GM23248 (cell line): ENCODE data around the gene LYPD8. TPM values are rescaled to one million over a fixed set of nuclear protein-coding genes. Genes with fewer than 3 reads are reported as not detected.

Source experiments
- DNase-seq: peaks from one replicate; pipeline ENCODE4 v3.0.0-alpha.2; 2015
- H2AFZ ChIP-seq: fragments of 200-600 bp; sonication (generic); 2 replicates; pipeline ENCODE4 v1.6.1; 2016; ENCODE audit warnings: antibody characterized with exemption
- H3F3A ChIP-seq: fragments of 200-600 bp; sonication (generic); 2 replicates; pipeline ENCODE4 v1.6.1; 2016; ENCODE audit warnings: mild to moderate bottlenecking, antibody characterized with exemption, mixed run types; ENCODE audit not compliant: insufficient read depth
- H3K27ac ChIP-seq: fragments of 200-600 bp; sonication (generic); 2 replicates; pipeline ENCODE4 v1.5.1; 2016; ENCODE audit warnings: mild to moderate bottlenecking
- H3K27me3 ChIP-seq: fragments of 200-600 bp; sonication (generic); replicated peaks from 2 replicates; pipeline ENCODE4 v1.6.1; 2016; ENCODE audit warnings: mild to moderate bottlenecking; ENCODE audit not compliant: insufficient read depth
- H3K36me3 ChIP-seq: fragments of 200-600 bp; sonication (generic); 2 replicates; pipeline ENCODE4 v1.6.1; 2016; ENCODE audit warnings: low read depth, mild to moderate bottlenecking
- H3K4me1 ChIP-seq: fragments of 200-600 bp; sonication (generic); 2 replicates; pipeline ENCODE4 v1.6.1; 2016; ENCODE audit warnings: mild to moderate bottlenecking; ENCODE audit not compliant: insufficient read depth
- H3K4me2 ChIP-seq: fragments of 200-600 bp; sonication (generic); one replicate; pipeline ENCODE4 v1.6.1; 2016; ENCODE audit warnings: mild to moderate bottlenecking; ENCODE audit not compliant: unreplicated experiment
- H3K4me3 ChIP-seq: fragments of 200-600 bp; sonication (generic); 2 replicates; pipeline ENCODE4 v1.5.1; 2016; ENCODE audit warnings: mild to moderate bottlenecking
- H3K79me2 ChIP-seq: fragments of 200-600 bp; sonication (generic); 2 replicates; pipeline ENCODE4 v1.6.1; 2016; ENCODE audit warnings: mild to moderate bottlenecking; ENCODE audit not compliant: insufficient read depth
- H3K9ac ChIP-seq: fragments of 200-600 bp; sonication (generic); 2 replicates; pipeline ENCODE4 v1.6.1; 2016; ENCODE audit warnings: mild to moderate bottlenecking
- H3K9me2 ChIP-seq: fragments of 200-600 bp; sonication (generic); 2 replicates; pipeline ENCODE4 v1.6.1; 2016; ENCODE audit warnings: mixed run types, mild to moderate bottlenecking, moderate library complexity; ENCODE audit not compliant: insufficient read depth
- H3K9me3 ChIP-seq: fragments of 200-600 bp; sonication (generic); one replicate; pipeline ENCODE4 v1.6.1; 2017; ENCODE audit warnings: low read depth
- H4K20me1 ChIP-seq: fragments of 200-600 bp; sonication (generic); 2 replicates; pipeline ENCODE4 v1.6.0; 2016; ENCODE audit not compliant: insufficient read depth
- EZH2 ChIP-seq: fragments of 200-600 bp; sonication (generic); IDR thresholded peaks from 2 replicates; pipeline ENCODE4 v1.6.1; 2018; ENCODE audit warnings: antibody characterized with exemption, mild to moderate bottlenecking; ENCODE audit not compliant: insufficient read depth, poor library complexity, severe bottlenecking
- EZH2phosphoT487 ChIP-seq: fragments of 200-600 bp; sonication (generic); IDR thresholded peaks from 2 replicates; pipeline ENCODE4 v1.6.1; 2018; ENCODE audit warnings: antibody characterized with exemption, moderate library complexity, mild to moderate bottlenecking, low read depth; ENCODE audit not compliant: insufficient read depth
- WGBS, 2 experiments: methylation state at CpG; one replicate each; pipeline ENCODE4 v1.1.6; 2015 to 2017; ENCODE audit warnings: low lambda C conversion rate in 2 of 2, low coverage in 1 of 2; ENCODE audit errors: missing lambda C conversion rate in 2 of 2; 5-methylcytosine and 5-hydroxymethylcytosine counted together
- in situ Hi-C: fragments of 300-500 bp; cut with MboI; formaldehyde crosslinking; loops from 2 replicates; pipeline ENCODE4 v1.15.0; 2020
- polyA plus RNA-seq: library from polyadenylated mRNA; unstranded; fragments of >200 nt; fragmentation: Nextera tagmentation; extraction: Ambion mirVana; gene quantifications from 2 replicates; pipeline ENCODE4 v1.2.1, GENCODE V29; 2016
- total RNA-seq: library from RNA; depleted of rRNA; stranded (reverse); fragments of >200 nt; shearing (Covaris generic); gene quantifications from 2 replicates; pipeline ENCODE4 v1.2.3, GENCODE V29; 2014

LYPD8 gene
- total and polyA plus RNA-seq, 2 experiments from 2014 or later = not detected

- Histone ChIP-seq H4K20me1 (no peaks in the 10 kb centered on the region), H3F3A (no peaks in the 10 kb centered on the region), H3K4me3 (no peak overlapping the region), H3K9me2 (no peaks in the 10 kb centered on the region), H3K27me3 (no peaks in the 10 kb centered on the region), H3K36me3 (no peaks in the 10 kb centered on the region), H3K4me2 (no peak overlapping the region), H3K9ac (no peak overlapping the region), H3K79me2 (no peaks in the 10 kb centered on the region), H3K27ac (no peak overlapping the region), H3K9me3 (no peaks in the 10 kb centered on the region), H2AFZ (no peak overlapping the region), H3K4me1 (no peaks in the 10 kb centered on the region)
- in situ Hi-C loops = no loop called here
- no peak for TF ChIP-seq EZH2
- no peak for TF ChIP-seq EZH2phosphoT487
- no peak for DNase-seq
These were observed 21.4 kb upstream of the LYPD8 start for GRCh38 chr1:248776991-248777390.

GRCh38 chr1:248775441-248775840 lies 19.9 kb upstream of the LYPD8 start:
- in situ Hi-C loops = no loop called here
- Histone ChIP-seq H3K4me3 (no peak overlapping the region), H3F3A (no peaks in the 10 kb centered on the region), H3K4me2 (no peak overlapping the region), H3K79me2 (no peaks in the 10 kb centered on the region), H3K9me3 (no peaks in the 10 kb centered on the region), H3K27ac (no peak overlapping the region), H3K27me3 (no peaks in the 10 kb centered on the region), H4K20me1 (no peaks in the 10 kb centered on the region), H3K36me3 (no peaks in the 10 kb centered on the region), H3K4me1 (no peaks in the 10 kb centered on the region), H2AFZ (no peak overlapping the region), H3K9ac (no peak overlapping the region), H3K9me2 (no peaks in the 10 kb centered on the region)
- TF ChIP-seq EZH2phosphoT487 = no peak
- no peak for TF ChIP-seq EZH2
- 33 to 38% methylated on average over 4 of the region's 4 CpGs for WGBS, 2 experiments
- DNase-seq = no peak

GRCh38 chr1:248759644-248760043 lies 4.1 kb upstream of the LYPD8 start:
- 3 to 7% methylated on average over 3 of the region's 3 CpGs for WGBS, 2 experiments
- H3K9me2 ChIP-seq = no peaks in the 10 kb centered on the region
- no peak overlapping the region for H2AFZ ChIP-seq
- H3K9ac ChIP-seq = no peak overlapping the region
- H3K27me3 ChIP-seq = no peaks in the 10 kb centered on the region
- H3K27ac ChIP-seq = no peak overlapping the region
- H4K20me1 ChIP-seq = no peaks in the 10 kb centered on the region
- in situ Hi-C loops = no loop called here
- DNase-seq = no peak
- no peaks in the 10 kb centered on the region for H3F3A ChIP-seq
- H3K36me3 ChIP-seq = no peaks in the 10 kb centered on the region
- no peak for TF ChIP-seq EZH2phosphoT487
- no peak for TF ChIP-seq EZH2
- no peak overlapping the region for H3K4me2 ChIP-seq
- no peak overlapping the region for H3K4me3 ChIP-seq
- H3K79me2 ChIP-seq = no peaks in the 10 kb centered on the region
- no peaks in the 10 kb centered on the region for H3K9me3 ChIP-seq
- no peaks in the 10 kb centered on the region for H3K4me1 ChIP-seq

- WGBS, 2 experiments = 45 to 47% methylated on average over 9 of the region's 9 CpGs
- Histone ChIP-seq H3K27ac (no peak overlapping the region), H3K9me3 (no peaks in the 10 kb centered on the region), H3K79me2 (no peaks in the 10 kb centered on the region), H3K4me1 (no peaks in the 10 kb centered on the region), H3K27me3 (no peaks in the 10 kb centered on the region), H3K9ac (no peak overlapping the region), H3K4me2 (no peak overlapping the region), H3K9me2 (no peaks in the 10 kb centered on the region), H3K4me3 (no peak overlapping the region), H3K36me3 (no peaks in the 10 kb centered on the region), H3F3A (peaks cover 5% of the 10 kb centered on the region; the same call in 1 of the 2 replicates), H2AFZ (no peak overlapping the region), H4K20me1 (no peaks in the 10 kb centered on the region)
- no peak for TF ChIP-seq EZH2
- TF ChIP-seq EZH2phosphoT487 = no peak
- in situ Hi-C loops = no loop called here
- DNase-seq = no peak
These were observed 2.8 kb upstream of the LYPD8 start for GRCh38 chr1:248758352-248758751.

- in situ Hi-C loops = no loop called here
- H3K4me1 ChIP-seq = no peaks in the 10 kb centered on the region
- no peak overlapping the region for H3K9ac ChIP-seq
- no peaks in the 10 kb centered on the region for H3K27me3 ChIP-seq
- H3K9me2 ChIP-seq = no peaks in the 10 kb centered on the region
- H3K36me3 ChIP-seq = no peaks in the 10 kb centered on the region
- 19 to 20% methylated on average over 5 of the region's 5 CpGs for WGBS, 2 experiments
- H3K4me2 ChIP-seq = no peak overlapping the region
- DNase-seq = no peak
- TF ChIP-seq EZH2phosphoT487 (no peak), EZH2 (no peak)
- no peaks in the 10 kb centered on the region for H3K79me2 ChIP-seq
- H3K9me3 ChIP-seq = no peaks in the 10 kb centered on the region
- H2AFZ ChIP-seq = no peak overlapping the region
- no peak overlapping the region for H3K4me3 ChIP-seq
- peaks cover 8% of the 10 kb centered on the region; the same call in 1 of the 2 replicates for H3F3A ChIP-seq
- H4K20me1 ChIP-seq = no peaks in the 10 kb centered on the region
- no peak overlapping the region for H3K27ac ChIP-seq
These were observed 2.2 kb upstream of the LYPD8 start for GRCh38 chr1:248757784-248758195.
